Breast epithelium (tissue), 4 donors: Measurements from ENCODE around the gene IMMP2L. TPM values are rescaled to one million over a fixed set of nuclear protein-coding genes. Genes with fewer than 3 reads are reported as not detected.

Experiments used
- DNase-seq, 2 donors: peaks; one replicate each; pipeline ENCODE4 v3.0.0-alpha.2; 2019; ENCODE audit warnings: low spot score in 2 of 2
- H3K27ac ChIP-seq, 2 donors: fragments of 200-600 bp; sonication (generic) in 1 of 2; one replicate each; pipeline ENCODE4 v1.5.1; 2016 to 2019; ENCODE audit warnings: mild to moderate bottlenecking in 1 of 2
- H3K27me3 ChIP-seq, 2 donors: fragments of 200-600 bp; sonication (generic) in 1 of 2; one replicate each; pipeline versions ENCODE4 v1.5.1 to v1.6.0; 2017 to 2019; ENCODE audit warnings: control low read depth in 1 of 2, mild to moderate bottlenecking in 1 of 2
- H3K36me3 ChIP-seq: fragments of 200-600 bp; one replicate; pipeline ENCODE4 v1.5.1; 2019
- H3K4me1 ChIP-seq, 2 donors: fragments of 200-600 bp; sonication (generic); one replicate each; pipeline ENCODE4 v1.5.1; 2016 to 2019; ENCODE audit warnings: control low read depth in 1 of 2
- H3K4me3 ChIP-seq, 3 donors: fragments of 200-600 bp; sonication (generic); 1 replicate in 2 of 3; 2 replicates in 1 of 3; pipeline ENCODE4 v1.5.1; 2016 to 2019; ENCODE audit warnings: mild to moderate bottlenecking in 3 of 3, moderate library complexity in 2 of 3
- H3K9me3 ChIP-seq, 2 donors: fragments of 200-600 bp; sonication (generic) in 1 of 2; one replicate each; pipeline ENCODE4 v1.5.1; 2016 to 2019; ENCODE audit warnings: control low read depth in 1 of 2
- CTCF ChIP-seq, 3 donors: fragments of 450-650 bp; IDR thresholded peaks; one replicate each; pipeline ENCODE4 v1.5.1; 2016 to 2017; ENCODE audit warnings: antibody characterized with exemption in 3 of 3, mild to moderate bottlenecking in 3 of 3, moderate library complexity in 3 of 3
- POLR2A ChIP-seq: fragments of 450-650 bp; IDR thresholded peaks from one replicate; pipeline ENCODE4 v1.6.1; 2016; ENCODE audit warnings: antibody characterized with exemption, mild to moderate bottlenecking, moderate library complexity
- POLR2AphosphoS5 ChIP-seq, 3 donors: sonication (generic); formaldehyde crosslinking; IDR thresholded peaks; one replicate each; pipeline ENCODE4 v1.6.1; 2017; ENCODE audit warnings: antibody characterized with exemption in 3 of 3
- intact Hi-C: fragments of 100-400 bp; cut with DNase I; formaldehyde crosslinking; loops from one replicate; pipeline ENCODE4 v1.15.1; 2023; ENCODE audit warnings: low total_unique reads
- total RNA-seq, 3 donors: library from RNA; depleted of rRNA; stranded (reverse); fragments of >200 nt; gene quantifications; one replicate each; pipeline ENCODE4 v1.1.0, GENCODE V29; 2016

Gene IMMP2L
- total RNA-seq, 3 donors from 2014 or later: 19.8 to 39.7 (median 30.8) TPM

GRCh38 chr7:111108496-111108895 is 453.8 kb downstream of the IMMP2L start:
- no peaks in the 10 kb centered on the region for H3K4me1 ChIP-seq
- intact Hi-C loops: no loop called here
- H3K9me3 ChIP-seq: no peaks in the 10 kb centered on the region
- no peaks in the 10 kb centered on the region for H3K27me3 ChIP-seq
- DNase-seq: no peak
- no peak for TF ChIP-seq POLR2AphosphoS5 (IDR thresholded peaks at IDR 0.05)
- TF ChIP-seq CTCF (IDR thresholded peaks at IDR 0.05): no peak
- TF ChIP-seq POLR2A: no peak
- no peaks in the 10 kb centered on the region for H3K36me3 ChIP-seq
- no peak overlapping the region for H3K4me3 ChIP-seq
- no peak overlapping the region for H3K27ac ChIP-seq

- Histone ChIP-seq H3K36me3 (no peaks in the 10 kb centered on the region), H3K27ac (no peak overlapping the region), H3K9me3 (no peaks in the 10 kb centered on the region), H3K27me3 (no peaks in the 10 kb centered on the region), H3K4me3 (no peak overlapping the region), H3K4me1 (no peaks in the 10 kb centered on the region)
- intact Hi-C loops: no loop called here
- DNase-seq: no peak
- TF ChIP-seq POLR2A (no peak), POLR2AphosphoS5 (IDR thresholded peaks at IDR 0.05) (no peak), CTCF (IDR thresholded peaks at IDR 0.05) (no peak)
Measured at GRCh38 chr7:111108000-111108399, 454.3 kb downstream of the IMMP2L start.

- no peaks in the 10 kb centered on the region for H3K36me3 ChIP-seq
- H3K4me3 ChIP-seq: no peak overlapping the region
- no peaks in the 10 kb centered on the region for H3K9me3 ChIP-seq
- DNase-seq: no peak
- H3K27me3 ChIP-seq: no peaks in the 10 kb centered on the region
- H3K27ac ChIP-seq: no peak overlapping the region
- no peaks in the 10 kb centered on the region for H3K4me1 ChIP-seq
- no peak for TF ChIP-seq POLR2A
- TF ChIP-seq CTCF (IDR thresholded peaks at IDR 0.05): no peak
- no peak for TF ChIP-seq POLR2AphosphoS5 (IDR thresholded peaks at IDR 0.05)
- intact Hi-C loops: no loop called here
Measured at GRCh38 chr7:111107579-111107978, 454.7 kb downstream of the IMMP2L start.

- no peak for DNase-seq
- intact Hi-C loops: no loop called here
- no peak for TF ChIP-seq POLR2A
- TF ChIP-seq CTCF (IDR thresholded peaks at IDR 0.05): no peak
- TF ChIP-seq POLR2AphosphoS5 (IDR thresholded peaks at IDR 0.05): no peak
- Histone ChIP-seq H3K9me3 (no peaks in the 10 kb centered on the region), H3K36me3 (no peaks in the 10 kb centered on the region), H3K4me1 (no peaks in the 10 kb centered on the region), H3K27me3 (no peaks in the 10 kb centered on the region), H3K4me3 (no peak overlapping the region), H3K27ac (no peak overlapping the region)
Measured at GRCh38 chr7:111105269-111105668, 457.0 kb downstream of the IMMP2L start.

GRCh38 chr7:111104710-111105109 is 457.6 kb downstream of the IMMP2L start:
- no peak for DNase-seq
- TF ChIP-seq CTCF (IDR thresholded peaks at IDR 0.05) (no peak), POLR2AphosphoS5 (IDR thresholded peaks at IDR 0.05) (no peak), POLR2A (no peak)

More at GRCh38 chr7:111104710-111105109, 457.6 kb downstream of the IMMP2L start:
- no peak overlapping the region for H3K4me3 ChIP-seq
- no peaks in the 10 kb centered on the region for H3K27me3 ChIP-seq
- no peak overlapping the region for H3K27ac ChIP-seq
- H3K9me3 ChIP-seq: no peaks in the 10 kb centered on the region
- H3K4me1 ChIP-seq: no peaks in the 10 kb centered on the region
- H3K36me3 ChIP-seq: no peaks in the 10 kb centered on the region
- intact Hi-C loops: no loop called here
